Upper lobe of left lung (tissue), 4 donors: ENCODE measurements around the gene RALGDS.

ENCODE experiments used
- CTCF ChIP-seq, 6 experiments: fragments of 450-650 bp in 4 of 6; fragments of 200-600 bp in 2 of 6; sonication (generic) in 2 of 6; IDR thresholded peaks; one replicate each; pipeline ENCODE4 v1.5.1; 2016 to 2019; ENCODE audit warnings: antibody characterized with exemption in 6 of 6
- POLR2A ChIP-seq, 4 donors: fragments of 450-650 bp; IDR thresholded peaks; one replicate each; pipeline ENCODE4 v1.5.1; 2016 to 2017; ENCODE audit warnings: antibody characterized with exemption in 4 of 4, mild to moderate bottlenecking in 2 of 4

GRCh38 chr9:133161547-133161950 is 40.5 kb upstream of the RALGDS start:
- TF ChIP-seq POLR2A (IDR thresholded peaks at IDR 0.05) (no peak), CTCF (IDR thresholded peaks at IDR 0.05) (no peak)
